GM21526 (cell line): ENCODE data around the gene SLCO4A1.

ENCODE experiments used
- ATAC-seq: cut with Tn5 transposase; IDR thresholded peaks from one replicate; pipeline ENCODE4 v1.9.1; 2021; ENCODE audit warnings: moderate library complexity; ENCODE audit not compliant: unreplicated experiment, low FRiP score

Gene SLCO4A1

DNA sequence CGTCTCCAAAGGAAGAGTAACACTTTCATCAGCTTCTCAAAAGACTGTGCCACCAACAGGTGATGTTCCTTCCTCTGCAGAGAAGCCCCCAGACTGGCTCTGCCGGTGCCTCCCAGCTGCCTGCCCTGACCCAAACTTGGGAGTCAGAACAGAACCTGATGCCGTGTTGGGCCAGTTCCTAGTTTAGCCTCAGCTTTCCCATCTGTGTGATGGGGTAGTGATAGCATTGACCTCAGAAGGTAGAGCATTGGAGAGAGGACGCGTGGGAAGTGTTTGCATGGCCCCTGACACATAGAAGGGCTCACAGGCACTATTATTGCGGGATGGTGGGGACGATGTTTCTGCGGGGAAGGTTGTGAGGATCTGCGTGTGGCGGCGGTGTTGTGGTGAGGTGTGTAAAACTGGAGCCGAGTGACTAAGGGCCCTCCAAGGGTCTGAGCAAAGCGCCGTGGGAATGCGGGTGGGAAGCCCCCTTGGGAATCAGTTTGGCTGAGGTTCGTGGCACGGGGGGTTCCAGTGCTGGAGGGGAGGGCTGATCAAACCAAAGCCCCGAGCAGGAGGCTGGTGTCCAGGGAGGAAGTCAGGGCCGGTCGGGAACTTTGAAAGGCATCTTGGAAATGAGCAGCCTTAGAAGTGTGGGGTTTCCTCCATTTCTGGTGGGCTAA, 68.0 kb downstream of the SLCO4A1 start:
- ATAC-seq, result no peak

DNA sequence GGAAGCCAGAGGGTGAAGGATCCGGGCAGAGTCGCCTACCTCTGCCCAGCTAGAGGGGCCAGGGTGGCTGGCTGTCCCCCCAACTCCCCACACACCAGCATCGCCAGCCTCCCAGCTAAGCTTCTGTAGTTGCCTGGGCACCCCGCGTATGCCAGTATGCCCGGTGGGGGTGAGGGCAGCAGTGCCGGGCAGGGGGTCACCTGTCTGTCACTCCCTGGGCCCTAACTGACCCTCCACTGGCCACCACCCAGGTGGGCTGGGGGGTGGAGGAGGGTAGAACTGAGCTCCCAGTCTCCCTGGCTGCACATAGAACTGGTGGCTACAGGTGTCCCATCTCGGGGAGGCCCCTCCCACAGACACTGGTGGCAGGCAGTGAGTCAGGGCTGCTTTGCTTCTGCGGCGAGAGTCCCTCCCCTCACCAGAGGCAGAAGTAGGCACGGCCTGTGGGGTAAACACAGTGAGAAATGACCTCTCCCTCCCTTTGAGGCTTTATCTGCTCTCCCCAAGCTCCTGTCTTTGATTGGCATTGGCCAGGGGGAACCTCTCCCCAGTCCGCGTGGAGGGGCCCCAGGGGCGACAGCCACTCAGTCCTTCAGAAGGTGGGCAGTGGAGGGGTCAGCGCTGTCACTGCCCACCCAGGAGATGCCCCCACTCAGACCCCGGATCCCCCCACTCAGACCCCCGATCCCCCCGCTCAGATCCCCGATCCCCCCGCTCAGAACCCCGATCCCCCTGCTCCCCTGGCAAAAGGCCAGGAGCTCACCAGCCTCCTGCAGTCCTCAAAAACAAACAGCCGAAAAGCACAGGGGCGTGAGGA, 68.8 kb downstream of the SLCO4A1 start:
- no peak for ATAC-seq

DNA sequence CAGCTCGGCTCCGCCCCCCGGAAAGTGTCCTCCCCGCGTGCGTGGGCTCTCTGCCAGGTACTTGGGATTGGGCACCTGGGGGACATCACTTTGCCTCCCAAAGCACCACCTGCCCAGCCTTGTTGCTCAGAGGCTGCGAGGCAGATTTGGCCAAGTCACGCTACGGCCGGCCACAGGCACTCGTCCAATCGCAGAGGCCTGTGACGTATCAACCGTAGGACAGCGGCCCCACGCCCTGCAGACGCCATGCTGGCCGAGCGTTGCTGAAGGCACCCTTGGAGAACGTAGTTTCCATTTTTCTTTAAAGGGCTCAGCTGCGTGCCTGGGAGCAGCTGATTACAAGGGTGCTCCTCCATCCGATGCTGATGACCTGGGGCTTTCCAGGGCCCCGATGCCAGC, 69.4 kb downstream of the SLCO4A1 start:
- no peak for ATAC-seq

DNA sequence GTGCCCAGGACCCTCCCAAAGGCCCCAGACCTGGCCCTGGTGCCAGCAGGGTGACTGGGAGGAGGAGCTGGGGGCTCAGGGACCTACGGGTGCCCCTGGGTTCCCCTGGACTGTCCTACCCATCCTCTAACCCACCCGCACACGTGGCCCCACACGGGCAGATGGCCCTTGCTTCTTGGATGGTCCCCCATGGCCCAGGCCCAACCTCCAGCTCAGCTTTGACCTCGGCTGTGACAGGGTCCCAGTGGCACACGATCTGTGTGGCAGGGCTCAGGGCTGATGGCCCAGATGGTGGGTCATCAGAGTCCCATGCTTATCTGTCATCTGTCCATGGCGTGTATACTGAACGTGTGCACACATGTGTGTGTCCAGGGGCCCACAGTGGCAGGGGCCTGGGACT, 70.3 kb downstream of the SLCO4A1 start:
- no peak for ATAC-seq

- no peak for ATAC-seq
These were observed 71.7 kb downstream of the SLCO4A1 start for GRCh38 chr20:62714006-62714405.

DNA sequence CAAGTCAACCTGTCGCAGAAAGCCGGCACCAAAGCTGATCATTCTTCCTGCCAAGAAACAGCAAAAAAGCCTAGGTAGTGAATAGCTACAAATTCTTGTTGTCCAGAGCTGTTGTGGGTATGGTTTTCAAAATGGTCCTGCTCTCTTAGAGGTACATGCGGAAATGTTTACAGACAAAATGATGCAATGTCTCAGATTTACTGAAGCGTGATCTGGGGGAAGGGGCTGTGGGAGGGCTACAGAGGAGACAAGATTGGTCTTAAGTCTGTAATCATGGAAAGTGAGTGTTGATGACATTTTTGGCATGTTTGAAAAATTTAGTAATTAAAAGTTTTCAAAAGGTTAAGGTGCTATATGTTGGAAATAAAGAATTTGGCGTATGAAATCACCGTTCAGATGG, 72.5 kb downstream of the SLCO4A1 start:
- ATAC-seq, result no peak

GRCh38 chr20:62715201-62715600, 72.9 kb downstream of the SLCO4A1 start:
- no peak for ATAC-seq

DNA sequence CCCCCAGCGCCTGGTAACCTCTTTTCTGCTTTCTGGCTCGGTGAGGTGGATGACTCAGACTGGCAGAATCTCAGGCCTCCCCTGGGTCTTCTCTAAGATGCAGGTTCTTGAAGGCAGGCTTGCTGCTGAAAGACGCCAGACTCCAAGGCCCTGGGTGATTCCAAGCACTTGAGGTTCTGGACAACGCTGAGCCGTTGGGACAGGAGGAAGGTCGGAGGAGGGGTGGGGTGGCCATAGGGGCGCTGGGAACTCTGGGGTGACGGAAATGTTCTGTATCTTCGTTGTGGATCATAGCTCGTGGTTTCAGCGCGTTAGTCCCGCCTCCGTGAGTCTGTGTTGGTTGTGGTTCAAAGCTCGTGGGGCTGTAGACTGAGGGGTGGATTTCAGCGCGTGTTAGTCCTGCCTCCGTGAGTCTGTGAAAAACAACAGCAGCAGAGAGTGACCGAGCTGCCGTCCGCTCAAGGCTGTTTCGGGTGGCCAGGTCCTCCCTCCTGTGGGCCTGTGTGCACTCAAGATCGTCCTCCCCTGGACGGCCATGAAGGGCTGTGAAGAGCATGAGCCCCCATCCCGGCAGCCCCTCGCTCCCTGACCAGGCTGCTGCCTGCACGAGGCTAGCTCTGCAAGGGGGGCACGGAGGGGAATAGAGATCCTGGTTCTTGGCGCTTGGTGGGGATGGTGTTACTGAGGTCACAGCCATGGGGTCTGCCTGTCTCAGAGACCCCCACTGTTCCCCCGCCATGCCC, 74.1 kb downstream of the SLCO4A1 start:
- ATAC-seq, result no peak

- no peak for ATAC-seq
These were observed 74.6 kb downstream of the SLCO4A1 start for GRCh38 chr20:62716941-62717310.

DNA sequence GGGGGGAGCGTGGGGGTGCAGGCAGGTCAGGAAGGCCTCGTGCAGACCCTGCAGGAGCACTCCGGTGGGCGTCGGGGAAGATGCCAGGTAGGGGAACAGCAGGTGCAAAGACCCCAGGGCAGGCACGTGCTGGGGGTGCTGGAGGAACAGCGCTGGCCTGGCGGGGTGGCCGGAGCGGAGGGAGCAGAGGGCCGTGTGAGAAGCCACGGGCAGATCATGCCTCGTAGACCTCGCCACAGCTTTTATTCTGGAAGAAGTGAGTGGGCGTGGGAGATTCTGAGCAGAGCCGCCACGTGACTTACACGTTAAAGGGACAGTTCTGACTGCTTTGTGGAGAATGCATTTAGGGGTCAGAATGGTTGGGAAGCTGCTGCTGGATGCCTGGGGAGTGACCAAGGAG, 75.6 kb downstream of the SLCO4A1 start:
- ATAC-seq, result no peak

DNA sequence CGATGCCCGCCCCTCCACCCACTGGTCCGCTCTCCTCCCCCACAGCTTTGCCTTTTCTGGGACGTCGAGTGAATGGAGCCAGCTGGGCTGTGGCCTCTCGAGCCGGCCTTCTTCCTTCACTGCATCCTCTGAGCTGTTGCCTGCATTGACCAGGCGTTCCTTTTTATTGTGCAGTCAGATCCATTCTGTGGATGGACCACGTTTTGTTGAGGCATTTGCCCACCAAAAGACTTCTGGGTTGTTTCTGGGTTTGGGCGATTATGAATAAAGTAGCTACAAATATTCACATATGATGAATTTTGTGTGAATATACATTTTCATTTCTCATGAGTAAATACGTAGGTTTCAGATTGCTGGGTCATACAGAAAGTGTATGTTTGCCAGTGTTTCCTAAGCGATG, 76.2 kb downstream of the SLCO4A1 start:
- ATAC-seq, result no peak

GRCh38 chr20:62719250-62719935, 77.1 kb downstream of the SLCO4A1 start:
- no peak for ATAC-seq
